ENCODE measurements around the gene IDH2. TPM values are rescaled to one million over a fixed set of nuclear protein-coding genes. Genes with fewer than 3 reads are reported as not detected.
A peak's percentile ranks its signal among the peaks of the same experiment; 100 is the strongest.

The IDH2 gene
- total RNA-seq, 1 donor from 2014 or later: 933 TPM

- H3K4me1 ChIP-seq: peaks cover 34% of the 10 kb centered on the region
- DNase-seq: no peak
- H3K4me3 ChIP-seq: no peak overlapping the region
- no peaks in the 10 kb centered on the region for H3K27me3 ChIP-seq (ENCODE audit: low read depth)
- no peaks in the 10 kb centered on the region for H3K9me3 ChIP-seq (replicated peaks)
- peak overlapping the region; percentile 20 for H3K27ac ChIP-seq (replicated peaks)
- TF ChIP-seq, protein P1, sequence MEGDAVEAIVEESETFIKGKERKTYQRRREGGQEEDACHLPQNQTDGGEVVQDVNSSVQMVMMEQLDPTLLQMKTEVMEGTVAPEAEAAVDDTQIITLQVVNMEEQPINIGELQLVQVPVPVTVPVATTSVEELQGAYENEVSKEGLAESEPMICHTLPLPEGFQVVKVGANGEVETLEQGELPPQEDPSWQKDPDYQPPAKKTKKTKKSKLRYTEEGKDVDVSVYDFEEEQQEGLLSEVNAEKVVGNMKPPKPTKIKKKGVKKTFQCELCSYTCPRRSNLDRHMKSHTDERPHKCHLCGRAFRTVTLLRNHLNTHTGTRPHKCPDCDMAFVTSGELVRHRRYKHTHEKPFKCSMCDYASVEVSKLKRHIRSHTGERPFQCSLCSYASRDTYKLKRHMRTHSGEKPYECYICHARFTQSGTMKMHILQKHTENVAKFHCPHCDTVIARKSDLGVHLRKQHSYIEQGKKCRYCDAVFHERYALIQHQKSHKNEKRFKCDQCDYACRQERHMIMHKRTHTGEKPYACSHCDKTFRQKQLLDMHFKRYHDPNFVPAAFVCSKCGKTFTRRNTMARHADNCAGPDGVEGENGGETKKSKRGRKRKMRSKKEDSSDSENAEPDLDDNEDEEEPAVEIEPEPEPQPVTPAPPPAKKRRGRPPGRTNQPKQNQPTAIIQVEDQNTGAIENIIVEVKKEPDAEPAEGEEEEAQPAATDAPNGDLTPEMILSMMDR (IDR thresholded peaks at IDR 0.05; ENCODE audit: borderline replicate concordance): no peak
- peaks cover 56% of the 10 kb centered on the region for H3K36me3 ChIP-seq
- intact Hi-C loops (cut with micrococcal nuclease): no loop called here
These were observed 11.9 kb downstream of the IDH2 start for GRCh38 chr15:90090226-90090848.

- no peak for DNase-seq
- intact Hi-C loops (cut with micrococcal nuclease): no loop called here
- no peak overlapping the region for H3K27ac ChIP-seq (replicated peaks)
These were observed 14.7 kb downstream of the IDH2 start for GRCh38 chr15:90087454-90088154.

GRCh38 chr15:90086868-90087268, 15.4 kb downstream of the IDH2 start:
- TF ChIP-seq, protein P1 (IDR thresholded peaks at IDR 0.05; ENCODE audit: borderline replicate concordance): peak; percentile 68
- no peak overlapping the region for H3K27ac ChIP-seq (replicated peaks)
- H3K36me3 ChIP-seq: peaks cover 91% of the 10 kb centered on the region
- intact Hi-C loops (cut with micrococcal nuclease): no loop called here
- no peaks in the 10 kb centered on the region for H3K9me3 ChIP-seq (replicated peaks)
- no peak for DNase-seq
- no peaks in the 10 kb centered on the region for H3K27me3 ChIP-seq (ENCODE audit: low read depth)
- H3K4me1 ChIP-seq: peaks cover 26% of the 10 kb centered on the region
- H3K4me3 ChIP-seq: no peak overlapping the region

More at GRCh38 chr15:90087454-90088154, 14.7 kb downstream of the IDH2 start:
- Histone ChIP-seq H3K36me3 (peaks cover 84% of the 10 kb centered on the region), H3K9me3 (replicated peaks) (no peaks in the 10 kb centered on the region), H3K27me3 (ENCODE audit: low read depth) (no peaks in the 10 kb centered on the region), H3K4me3 (no peak overlapping the region), H3K4me1 (peaks cover 23% of the 10 kb centered on the region)
- TF ChIP-seq, protein P1 (IDR thresholded peaks at IDR 0.05; ENCODE audit: borderline replicate concordance): no peak

DNA sequence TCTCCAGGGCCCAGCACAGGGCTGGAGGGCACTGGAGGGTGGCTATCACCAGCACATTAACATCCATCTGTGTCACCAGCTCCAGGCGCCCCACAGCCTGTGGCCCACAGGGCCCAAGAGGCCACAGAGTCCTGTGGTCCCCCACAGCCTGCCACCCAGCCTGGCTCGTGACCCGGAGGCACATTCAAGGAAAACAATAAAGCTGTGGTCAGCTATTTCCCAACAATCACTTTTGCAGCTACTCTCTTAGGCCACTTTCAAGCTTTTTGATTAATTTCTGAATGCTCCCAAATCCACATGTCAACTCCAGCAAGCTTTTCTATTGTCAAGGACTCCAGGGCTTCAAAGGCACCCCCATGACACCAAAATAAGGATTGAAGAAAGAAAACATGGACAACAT, 16.7 kb downstream of the IDH2 start:
- Histone ChIP-seq H3K9me3 (replicated peaks) (no peaks in the 10 kb centered on the region), H3K27me3 (ENCODE audit: low read depth) (no peaks in the 10 kb centered on the region), H3K36me3 (peaks cover 96% of the 10 kb centered on the region), H3K4me1 (peaks cover 15% of the 10 kb centered on the region), H3K4me3 (no peak overlapping the region), H3K27ac (replicated peaks) (peak overlapping the region; percentile 38)
- TF ChIP-seq, protein P1 (IDR thresholded peaks at IDR 0.05; ENCODE audit: borderline replicate concordance): no peak
- intact Hi-C loops (cut with micrococcal nuclease): no loop called here
- no peak for DNase-seq

DNA sequence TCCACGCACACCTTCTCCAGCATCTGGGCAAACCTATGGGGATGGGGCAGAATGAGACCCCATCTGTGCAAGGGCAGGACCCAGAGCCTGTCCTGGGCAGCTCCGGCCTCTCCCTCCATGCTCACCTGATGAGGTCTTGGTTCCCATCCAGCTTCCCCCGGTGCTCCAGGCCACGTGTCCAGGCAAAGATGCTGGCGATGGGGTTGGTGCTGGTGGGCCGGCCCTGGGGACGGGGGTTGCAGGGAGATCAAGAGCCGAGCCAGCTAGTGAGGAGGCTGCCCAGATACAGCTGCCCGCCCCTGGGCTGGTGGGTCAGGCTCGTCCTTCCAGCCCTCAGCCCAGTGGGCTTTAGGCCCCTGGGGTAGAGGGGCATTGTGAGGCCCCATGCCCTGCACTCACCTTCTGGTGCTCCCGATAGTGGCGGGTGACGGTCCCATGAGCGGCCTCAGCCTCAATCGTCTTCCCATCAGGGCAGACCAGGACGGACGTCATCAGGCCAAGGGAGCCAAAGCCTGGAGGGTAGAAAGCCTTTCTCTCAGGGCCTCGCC, 17.3 kb downstream of the IDH2 start:
- Histone ChIP-seq H3K36me3 (peaks cover 96% of the 10 kb centered on the region), H3K4me1 (peaks cover 13% of the 10 kb centered on the region), H3K27me3 (ENCODE audit: low read depth) (no peaks in the 10 kb centered on the region), H3K4me3 (no peak overlapping the region), H3K9me3 (replicated peaks) (no peaks in the 10 kb centered on the region), H3K27ac (replicated peaks) (peak overlapping the region; percentile 38)
- no peak for DNase-seq
- TF ChIP-seq, protein P1 (IDR thresholded peaks at IDR 0.05; ENCODE audit: borderline replicate concordance): no peak
- intact Hi-C loops (cut with micrococcal nuclease): no loop called here

All from left ventricle myocardium inferior (tissue), 1 donor.